RPMI7951 (cell line): ENCODE data around the gene PAPPA. TPM values are rescaled to one million over a fixed set of nuclear protein-coding genes. Genes with fewer than 3 reads are reported as not detected.

ENCODE experiments used
- DNase-seq: peaks from one replicate; pipeline ENCODE4 v3.0.0-alpha.2; 2012; ENCODE audit warnings: low read depth
- total RNA-seq: library from RNA; depleted of rRNA; stranded (reverse); fragments of >200 nt; shearing (Covaris generic); gene quantifications from 2 replicates; pipeline ENCODE4 v1.2.3, GENCODE V29; 2014; rRNA removed

PAPPA gene, protein sequence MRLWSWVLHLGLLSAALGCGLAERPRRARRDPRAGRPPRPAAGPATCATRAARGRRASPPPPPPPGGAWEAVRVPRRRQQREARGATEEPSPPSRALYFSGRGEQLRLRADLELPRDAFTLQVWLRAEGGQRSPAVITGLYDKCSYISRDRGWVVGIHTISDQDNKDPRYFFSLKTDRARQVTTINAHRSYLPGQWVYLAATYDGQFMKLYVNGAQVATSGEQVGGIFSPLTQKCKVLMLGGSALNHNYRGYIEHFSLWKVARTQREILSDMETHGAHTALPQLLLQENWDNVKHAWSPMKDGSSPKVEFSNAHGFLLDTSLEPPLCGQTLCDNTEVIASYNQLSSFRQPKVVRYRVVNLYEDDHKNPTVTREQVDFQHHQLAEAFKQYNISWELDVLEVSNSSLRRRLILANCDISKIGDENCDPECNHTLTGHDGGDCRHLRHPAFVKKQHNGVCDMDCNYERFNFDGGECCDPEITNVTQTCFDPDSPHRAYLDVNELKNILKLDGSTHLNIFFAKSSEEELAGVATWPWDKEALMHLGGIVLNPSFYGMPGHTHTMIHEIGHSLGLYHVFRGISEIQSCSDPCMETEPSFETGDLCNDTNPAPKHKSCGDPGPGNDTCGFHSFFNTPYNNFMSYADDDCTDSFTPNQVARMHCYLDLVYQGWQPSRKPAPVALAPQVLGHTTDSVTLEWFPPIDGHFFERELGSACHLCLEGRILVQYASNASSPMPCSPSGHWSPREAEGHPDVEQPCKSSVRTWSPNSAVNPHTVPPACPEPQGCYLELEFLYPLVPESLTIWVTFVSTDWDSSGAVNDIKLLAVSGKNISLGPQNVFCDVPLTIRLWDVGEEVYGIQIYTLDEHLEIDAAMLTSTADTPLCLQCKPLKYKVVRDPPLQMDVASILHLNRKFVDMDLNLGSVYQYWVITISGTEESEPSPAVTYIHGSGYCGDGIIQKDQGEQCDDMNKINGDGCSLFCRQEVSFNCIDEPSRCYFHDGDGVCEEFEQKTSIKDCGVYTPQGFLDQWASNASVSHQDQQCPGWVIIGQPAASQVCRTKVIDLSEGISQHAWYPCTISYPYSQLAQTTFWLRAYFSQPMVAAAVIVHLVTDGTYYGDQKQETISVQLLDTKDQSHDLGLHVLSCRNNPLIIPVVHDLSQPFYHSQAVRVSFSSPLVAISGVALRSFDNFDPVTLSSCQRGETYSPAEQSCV (N-terminal part only)
- 0.20 and 0.24 TPM in 2 replicates for total RNA-seq

DNA sequence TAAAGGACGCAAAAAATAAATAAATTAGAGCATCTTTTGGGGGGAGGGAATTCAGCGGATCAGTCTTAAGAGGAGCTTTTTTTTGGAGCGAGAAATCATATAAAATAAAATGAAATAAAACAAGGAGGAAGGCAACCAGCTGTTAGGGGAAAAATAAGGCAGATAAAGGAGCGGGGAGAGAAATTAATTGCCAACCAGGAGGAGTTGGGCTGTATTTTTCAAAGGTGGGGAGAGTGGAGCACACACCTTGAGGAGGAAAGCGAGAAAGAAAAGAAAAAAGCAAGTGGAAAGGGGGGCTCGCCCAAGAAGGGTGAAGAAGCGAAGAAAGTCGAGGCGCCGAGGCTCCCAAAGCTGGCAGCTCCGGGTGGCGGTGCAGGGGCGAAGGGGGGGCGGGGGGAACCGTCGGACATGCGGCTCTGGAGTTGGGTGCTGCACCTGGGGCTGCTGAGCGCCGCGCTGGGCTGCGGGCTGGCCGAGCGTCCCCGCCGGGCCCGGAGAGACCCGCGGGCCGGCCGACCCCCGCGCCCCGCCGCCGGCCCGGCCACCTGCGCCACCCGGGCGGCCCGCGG is at the start of gene PAPPA:
Gene PAPPA (plus strand): TSS at position 27 of the 569 bp plus-strand sequence. CDS start 382 bp downstream, at position 409.
- DNase-seq = no peak

DNA sequence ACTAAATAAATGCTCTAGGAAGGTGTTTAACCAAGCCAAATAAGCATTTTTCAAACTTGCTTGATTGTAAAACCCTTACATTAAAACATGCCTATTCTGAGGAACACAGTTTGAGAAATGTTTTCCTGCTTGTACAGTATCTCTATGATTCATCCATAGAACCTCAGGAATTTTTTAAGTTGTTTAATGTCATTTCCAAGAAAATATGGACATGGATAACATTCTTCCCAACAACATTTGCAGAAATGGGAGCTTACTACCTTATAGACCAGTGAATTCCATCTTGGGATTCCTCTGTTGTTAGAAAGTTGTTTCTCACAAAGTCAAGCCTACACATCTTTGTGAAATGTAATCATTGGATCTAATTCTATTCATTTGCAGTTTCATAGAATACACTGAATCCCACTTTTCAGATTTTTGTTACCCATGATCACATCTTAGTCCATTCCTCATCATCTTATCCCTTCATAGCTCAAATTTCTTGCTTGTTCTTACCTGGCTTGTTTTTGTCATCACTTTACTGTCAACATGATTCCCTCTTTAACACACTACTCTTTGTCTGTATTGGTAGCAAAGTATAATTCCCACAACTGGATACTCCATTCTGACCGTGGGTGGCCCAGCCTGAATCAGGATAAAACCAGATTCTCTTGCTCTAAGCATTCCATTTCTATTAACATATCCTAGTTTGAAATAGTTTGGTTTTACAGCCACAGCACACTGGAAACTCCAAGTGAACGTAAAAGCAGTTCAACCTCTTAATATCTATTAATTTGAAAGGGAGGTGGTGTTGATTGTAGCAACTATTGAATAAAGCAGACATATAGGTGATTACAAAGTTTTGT is 49.4 kb upstream of the PAPPA start:
- DNase-seq = no peak

DNA sequence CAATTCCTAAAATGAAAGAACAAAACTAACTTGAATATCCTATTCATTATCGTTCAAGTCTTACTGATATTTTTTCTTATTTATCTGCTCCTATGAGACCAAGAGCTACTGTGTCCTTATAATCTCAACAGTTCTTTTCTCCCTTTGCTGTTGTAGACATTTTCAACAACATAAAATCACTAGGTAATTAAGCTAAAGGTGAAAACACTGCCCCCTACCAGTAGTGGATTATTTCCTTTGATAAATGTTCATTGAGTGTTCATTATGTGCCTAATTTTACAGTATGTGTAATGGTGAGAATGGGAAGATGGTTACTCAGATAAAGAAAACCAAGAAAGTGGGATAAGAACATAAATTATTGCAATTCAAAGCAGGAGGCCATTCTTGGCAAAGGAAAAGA is 41.4 kb upstream of the PAPPA start:
- DNase-seq = no peak

DNA sequence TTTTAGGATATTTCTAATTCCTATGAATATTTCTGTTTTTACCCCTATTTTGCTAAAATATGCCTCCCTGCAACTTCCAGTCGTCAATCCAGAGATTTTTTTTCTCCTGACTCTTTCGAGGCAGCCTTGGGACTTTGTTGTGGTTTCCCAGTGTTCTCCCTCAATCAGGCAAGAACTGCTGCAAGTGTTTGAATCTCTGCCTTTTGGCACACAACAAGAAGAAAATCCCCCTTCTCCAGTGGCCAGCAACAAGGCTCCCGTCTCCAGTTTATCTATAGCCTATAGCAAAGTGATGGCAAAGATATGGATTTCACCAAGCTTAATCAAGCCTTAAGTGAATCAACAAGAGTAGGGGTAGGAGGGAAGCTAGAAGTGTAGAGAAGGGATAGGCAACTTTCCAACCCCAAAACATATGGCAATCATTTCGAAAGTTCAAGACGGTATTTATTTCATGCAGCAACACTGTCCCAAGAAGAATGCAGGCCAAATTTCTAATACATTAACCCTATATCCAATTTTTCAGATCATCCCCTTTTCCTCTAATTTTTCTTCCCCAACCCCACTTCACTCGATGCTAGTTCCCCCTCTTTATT is 37.7 kb upstream of the PAPPA start:
- peak; percentile 73 for DNase-seq

DNA sequence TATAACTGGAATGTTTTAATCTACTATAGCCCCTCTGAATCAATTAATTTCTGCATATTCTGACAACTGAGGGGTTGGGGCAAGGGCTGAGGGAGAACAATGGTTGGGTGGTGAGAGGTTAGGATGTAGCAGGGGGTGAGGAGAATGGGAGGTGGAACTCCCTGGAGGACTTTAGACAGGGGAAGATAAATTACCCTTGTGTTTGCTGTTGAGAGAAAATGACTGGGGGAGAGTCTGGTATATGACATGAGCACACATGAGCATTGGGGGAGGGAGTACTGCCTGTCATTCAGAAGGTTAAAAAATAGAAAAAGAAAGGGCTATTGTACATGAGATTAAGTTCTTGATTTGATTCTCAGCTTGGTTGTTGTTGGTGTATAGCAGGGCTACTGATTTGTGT is 37.2 kb upstream of the PAPPA start:
- DNase-seq = no peak

DNA sequence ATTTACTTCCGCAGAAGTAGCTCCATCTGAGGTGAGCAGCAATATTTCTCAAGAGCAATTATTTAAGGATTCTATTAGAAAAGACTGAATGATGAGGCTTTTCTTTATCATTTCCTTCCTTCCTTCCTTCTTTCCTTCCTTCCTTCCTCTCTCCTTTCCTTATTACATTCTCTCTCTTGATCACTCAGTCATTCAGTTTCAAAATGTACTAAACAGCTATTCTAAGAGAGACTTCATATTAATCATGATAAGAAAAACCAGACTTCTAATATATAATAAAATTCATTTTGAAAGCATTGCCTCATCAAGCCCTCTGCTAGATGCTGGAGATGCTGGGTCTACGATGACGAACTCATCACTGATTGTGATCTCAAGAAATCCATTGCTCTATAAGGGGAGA is 30.4 kb upstream of the PAPPA start:
- no peak for DNase-seq

DNA sequence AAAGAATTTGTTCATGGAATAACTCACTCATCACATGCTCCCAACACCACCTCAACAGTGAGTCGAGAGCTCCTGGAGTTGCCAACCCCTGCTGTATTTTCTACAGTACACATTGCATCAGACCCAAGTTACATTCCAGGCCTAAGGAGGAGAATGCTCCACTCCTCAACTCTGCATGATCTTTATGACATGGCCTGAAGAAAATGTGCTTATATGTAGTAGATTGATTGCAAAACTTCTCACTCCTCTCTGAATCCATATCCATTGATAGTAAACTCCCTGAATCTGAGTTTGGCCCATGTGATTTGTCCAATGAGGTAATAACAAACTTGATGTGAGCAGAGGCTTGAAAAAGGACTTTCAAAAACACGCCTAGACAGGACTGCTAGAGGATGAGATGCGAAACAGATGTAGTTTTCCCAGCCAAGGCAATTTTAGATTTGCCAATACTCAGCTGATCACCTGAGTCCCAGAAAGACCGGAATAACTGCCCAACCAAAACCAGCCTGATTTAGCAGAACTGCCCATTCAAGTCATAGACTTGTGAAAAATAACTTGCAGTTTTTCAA is 29.0 kb upstream of the PAPPA start:
- DNase-seq = no peak

DNA sequence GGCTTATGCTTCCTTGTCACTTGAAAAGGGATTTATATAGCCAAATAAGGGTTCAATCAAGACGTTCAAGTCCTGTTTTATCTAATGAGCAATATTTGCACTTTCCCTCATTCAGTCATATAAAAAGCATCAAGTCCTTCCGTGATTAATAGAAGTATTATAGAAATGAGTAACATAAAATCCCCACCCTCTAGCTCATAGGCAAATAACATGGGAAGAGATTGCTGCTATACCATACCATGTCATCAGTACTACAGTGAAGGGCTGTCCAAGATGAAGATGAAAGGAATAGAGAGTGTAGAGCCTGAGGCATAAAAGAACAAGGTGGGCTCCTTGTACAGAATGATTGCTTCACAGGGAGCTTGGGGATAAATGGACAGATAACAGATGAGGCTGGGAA is 20.4 kb upstream of the PAPPA start:
- DNase-seq = no peak

DNA sequence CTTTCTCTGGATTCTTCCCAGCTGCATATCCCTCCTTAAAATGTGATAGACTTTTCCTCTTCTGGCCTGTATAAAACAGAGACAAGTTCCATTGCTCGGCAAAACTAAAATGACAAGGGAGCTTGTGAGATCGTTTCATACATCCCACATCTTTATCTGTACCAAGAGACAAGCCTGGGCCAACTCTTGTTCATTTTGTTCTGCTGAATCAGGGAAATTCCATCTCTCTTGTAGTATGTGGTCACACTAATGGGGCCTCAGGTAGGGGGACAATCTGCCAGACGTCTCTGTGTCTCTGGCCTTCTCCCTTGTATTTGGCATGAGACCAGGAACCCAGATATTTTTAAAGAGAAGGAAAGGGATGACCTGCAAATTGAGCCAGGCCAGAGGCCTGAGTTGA is 18.6 kb upstream of the PAPPA start:
- DNase-seq = no peak

DNA sequence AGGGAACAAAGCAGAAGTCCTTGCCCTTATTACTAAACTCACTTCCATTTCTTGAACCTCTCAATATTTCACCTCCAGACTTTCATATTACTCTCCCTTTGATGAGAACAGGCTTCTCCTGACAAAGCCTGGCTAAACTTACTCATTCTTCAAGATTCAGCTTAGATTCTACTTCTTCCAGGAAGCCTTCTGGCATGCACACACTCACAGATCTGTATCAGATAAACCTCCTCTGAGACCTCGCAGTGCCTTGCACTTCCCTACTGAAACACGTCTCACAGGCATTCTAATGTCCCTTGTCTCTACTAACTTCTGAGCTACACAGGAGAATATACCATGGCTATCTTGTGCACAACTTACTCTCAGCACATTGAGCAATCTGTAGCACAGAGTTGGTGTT is 16.6 kb upstream of the PAPPA start:
- no peak for DNase-seq

DNA sequence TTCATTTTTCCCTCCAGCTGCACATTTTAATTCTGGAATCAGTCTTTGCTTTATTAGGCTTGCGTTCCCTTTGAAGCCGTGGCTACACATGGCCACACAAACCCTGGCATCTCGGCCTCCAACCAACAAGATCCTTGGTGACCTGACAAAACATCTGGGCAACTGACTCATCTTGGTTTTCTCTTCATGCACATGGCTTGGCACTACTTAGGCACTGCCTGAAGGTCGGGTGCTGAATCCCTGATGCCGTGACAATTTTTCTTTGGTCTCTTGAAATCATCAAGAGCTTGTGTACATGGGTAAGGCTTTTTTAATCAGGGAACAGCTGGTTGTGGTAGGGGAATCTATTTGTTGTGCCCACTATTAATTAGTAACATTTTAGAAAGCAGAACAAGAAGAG is 16.0 kb upstream of the PAPPA start:
- DNase-seq = peak; percentile 89

DNA sequence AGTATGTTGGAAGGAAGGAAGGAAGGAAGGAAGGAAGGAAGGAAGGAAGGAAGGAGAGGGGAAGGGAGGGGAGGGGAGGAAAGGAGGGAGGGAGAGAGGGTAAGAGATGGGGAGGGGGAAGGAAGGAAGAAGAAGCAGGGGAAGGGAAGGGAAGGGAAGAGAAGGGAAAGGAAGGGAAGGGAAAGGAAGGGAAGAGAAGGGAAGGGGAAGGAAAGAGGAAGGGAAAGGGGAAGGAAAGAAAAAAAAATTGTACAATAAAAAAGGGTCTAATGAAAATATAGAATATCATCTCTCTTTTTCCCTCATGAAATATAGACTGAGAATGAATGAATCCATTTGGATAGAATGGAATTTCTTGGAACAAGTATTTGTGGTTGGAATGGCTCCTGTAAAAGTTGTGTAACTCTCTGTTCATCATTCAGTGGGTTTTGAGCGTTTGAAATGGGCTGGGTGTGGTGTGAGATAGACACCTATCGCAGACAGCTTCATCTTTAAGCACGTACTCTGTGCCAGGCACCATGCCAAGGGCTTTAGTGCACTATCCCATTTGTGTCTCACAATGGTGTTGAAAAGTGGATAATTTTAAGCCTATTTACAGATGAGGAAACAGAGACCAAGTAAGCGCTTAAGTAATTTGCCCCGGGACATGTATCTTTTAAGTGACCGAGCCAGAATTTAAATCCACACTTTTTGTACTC is 11.6 kb upstream of the PAPPA start:
- DNase-seq = peak; percentile 67

DNA sequence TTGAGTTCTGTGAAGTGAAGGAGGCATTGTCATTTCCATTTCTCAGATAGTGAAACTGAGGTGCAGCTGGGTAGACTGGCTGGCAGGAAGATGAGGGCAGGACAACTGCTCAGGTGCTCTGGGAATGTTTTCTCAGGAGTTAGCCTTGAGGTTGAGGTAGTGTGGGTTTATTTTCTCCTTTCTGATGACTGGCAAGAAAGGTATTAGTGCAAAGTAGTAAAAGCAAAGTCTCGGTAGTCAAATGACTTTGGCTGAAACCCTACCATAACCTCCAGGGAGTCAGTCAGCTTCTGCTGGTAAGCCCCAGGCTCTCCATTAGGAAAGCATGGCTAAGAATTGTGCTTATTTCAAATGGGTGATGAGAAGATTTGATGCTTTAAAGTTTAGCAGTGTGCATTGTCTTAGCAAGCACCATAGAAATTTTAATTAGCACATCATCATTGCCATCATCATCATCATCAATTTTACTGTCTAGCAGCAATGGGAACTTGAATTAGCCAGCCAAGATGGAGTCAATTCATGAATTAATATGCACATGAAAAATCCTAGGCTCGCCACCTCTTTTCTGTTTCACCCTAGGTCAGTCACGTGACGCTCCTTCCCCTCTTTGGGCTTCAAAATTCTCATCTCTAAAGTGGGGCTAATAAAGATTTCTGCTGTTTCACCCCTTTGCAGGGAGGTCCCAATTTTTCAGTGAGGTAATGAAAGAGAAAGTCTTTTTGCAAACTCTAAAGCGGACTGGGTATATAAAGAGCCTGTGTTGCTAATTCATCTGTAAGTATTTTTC is 10.7 kb upstream of the PAPPA start:
- DNase-seq = no peak

DNA sequence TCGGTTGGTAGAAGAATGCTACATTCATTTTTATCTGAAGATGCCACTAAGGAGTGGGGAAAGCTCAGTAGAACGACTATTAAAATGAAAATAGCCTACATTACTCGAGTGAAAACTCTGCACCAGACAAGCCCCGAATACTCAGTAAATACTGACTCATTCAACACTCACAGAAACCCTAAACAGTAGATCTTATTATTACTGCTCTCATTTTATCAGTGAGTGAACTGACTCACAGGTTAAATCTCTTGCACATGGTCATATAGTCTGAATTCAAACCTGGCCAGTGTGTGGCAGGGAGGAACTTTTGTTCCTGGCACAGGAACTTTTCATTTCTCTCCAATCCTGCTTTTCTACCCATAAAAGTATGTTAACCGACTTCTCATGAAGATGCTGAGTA is 9.6 kb upstream of the PAPPA start:
- peak; percentile 43 for DNase-seq

DNA sequence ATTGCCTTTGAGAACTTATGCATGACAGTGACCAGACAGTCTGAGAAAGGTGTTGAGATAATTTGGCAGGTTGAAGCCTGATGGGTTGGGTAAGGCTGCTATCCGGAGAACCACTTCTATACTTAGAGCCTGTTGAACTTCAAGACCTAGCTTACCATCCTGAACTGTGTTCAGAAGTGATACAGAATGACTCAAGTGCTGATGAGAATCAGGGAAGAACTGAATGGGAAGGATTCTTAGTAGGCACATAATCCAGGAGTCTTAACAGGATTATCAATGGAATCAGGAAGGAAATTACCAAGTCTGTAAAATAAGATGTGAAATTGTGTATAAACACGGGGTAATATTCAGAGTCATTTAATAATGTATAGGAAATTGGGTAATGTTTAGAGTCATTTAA is 9.0 kb upstream of the PAPPA start:
- DNase-seq = no peak

DNA sequence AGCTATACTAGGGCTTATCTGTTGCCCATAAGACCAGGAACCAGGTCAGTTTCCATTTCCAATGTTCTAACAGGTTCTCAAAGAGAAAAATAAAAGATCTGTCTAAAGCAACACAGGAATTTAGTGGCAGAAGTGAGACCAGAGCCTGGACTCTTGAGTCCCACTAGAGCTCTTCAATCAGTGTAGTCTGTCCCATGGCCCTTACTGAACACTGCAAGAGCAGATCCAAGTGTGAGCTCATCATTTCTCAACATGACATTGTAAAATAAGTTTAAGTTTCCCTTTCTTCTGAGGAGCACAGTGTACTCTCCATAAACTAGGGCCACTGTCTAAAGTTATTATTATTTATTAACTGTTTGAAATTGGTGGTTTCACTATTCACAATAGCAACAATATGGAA is 8.6 kb upstream of the PAPPA start:
- no peak for DNase-seq

DNA sequence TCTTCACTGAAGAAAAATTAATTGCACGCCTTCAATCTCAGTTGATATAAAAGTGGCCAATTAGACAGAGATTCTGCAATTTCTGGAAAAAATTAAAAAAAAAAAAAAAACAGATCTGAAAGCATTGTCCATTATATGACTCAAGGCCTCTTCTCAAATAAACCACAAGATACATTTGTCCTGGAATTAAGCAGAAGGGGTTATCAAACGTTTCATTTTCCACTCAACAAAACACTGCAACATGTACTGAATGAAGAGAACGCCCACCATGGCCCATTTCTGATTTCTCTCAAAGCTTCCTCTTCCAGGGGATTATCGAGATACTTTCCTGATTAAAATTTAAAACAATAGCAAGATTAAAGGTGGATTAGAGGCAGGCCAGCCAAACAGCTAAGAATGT is 5.8 kb upstream of the PAPPA start:
- DNase-seq = no peak

DNA sequence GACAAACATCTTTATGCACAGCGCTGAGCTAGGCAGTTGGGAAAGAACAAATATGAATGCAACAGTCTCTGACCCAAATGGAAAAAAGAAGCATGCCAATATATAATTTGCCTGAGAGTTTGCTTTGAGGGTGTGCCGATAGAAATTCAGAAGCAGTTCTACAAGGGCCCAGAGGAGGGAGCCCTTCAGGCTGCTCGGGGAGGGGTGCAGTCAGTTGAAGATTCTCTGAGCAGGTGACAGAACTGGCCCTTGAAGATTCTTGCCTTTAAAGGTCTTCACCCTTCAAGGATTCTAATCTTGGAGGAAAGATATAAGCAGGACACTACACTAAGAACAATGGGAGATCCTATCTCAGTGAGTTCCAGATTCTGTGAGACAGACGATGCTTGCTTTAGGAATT is 3.7 kb upstream of the PAPPA start:
- no peak for DNase-seq

DNA sequence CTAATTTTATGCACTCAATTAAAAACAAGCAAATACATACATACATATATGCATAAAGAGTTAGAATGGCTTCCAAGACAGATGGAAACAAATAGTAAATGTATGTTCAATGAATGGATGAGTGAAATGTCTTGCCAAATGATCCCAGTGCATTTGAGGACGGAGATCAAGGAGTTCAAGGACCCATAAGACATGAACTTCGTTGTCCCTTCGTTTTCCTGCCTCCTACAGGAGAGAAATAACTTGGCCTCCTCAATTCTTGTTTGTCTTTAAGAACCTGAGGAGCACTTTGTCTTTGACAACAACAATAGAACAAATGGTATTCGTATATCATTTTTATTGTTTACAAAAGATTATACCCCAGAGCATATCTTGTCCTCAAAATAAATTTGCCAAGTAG is 2.4 kb upstream of the PAPPA start:
- no peak for DNase-seq
